HG03097 (cell line): Measurements from ENCODE around the gene DALRD3.
"Not testable (repeated sequence)": the region's sequence is repeated elsewhere in the genome, so short reads cannot be mapped to it uniquely, and the experiment has no call there.

Source experiments
- ATAC-seq: cut with Tn5 transposase; IDR thresholded peaks from one replicate; pipeline ENCODE4 v1.9.1; 2021; ENCODE audit not compliant: unreplicated experiment, low FRiP score

DALRD3 gene

DNA sequence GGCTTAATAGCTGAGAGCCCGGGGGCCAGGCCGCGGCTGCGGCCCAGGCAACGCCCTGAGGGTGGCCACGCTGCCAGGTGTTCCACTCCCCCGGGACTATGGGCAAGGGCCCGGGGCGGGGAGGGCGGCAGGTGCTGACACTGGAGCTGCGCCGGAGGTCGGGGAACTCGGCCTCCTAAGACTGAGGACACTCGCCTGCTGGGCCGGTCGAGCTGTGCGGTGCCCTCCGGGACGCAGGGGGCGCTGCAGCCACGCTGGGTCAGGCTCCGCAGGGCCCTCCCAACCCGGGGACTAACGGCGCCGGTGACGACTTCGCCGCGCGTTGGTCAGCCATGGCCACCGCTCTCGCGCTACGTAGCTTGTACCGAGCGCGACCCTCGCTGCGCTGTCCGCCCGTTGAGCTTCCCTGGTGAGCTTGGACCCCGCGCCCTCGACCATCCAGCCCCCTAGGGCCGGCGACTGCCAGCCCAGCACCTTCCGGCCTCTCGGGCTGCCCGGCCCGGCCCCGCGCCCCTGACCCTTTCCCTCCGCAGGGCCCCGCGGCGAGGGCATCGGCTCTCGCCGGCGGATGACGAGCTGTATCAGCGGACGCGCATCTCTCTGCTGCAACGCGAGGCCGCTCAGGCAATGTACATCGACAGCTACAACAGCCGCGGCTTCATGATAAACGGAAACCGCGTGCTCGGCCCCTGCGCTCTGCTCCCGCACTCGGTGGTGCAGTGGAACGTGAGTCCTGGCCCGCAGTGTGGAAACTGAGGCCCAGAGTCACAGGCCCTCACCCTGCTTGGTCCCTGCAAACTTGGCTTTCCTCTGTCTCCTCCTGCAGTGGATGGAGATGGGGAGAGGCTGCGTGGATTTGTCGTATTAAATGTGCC, 3.7 kb upstream of the DALRD3 start, which contains the start of gene NDUFAF3:
Gene NDUFAF3 (plus strand): TSS at position 309 of the 875 bp plus-strand sequence. CDS start 24 bp downstream, at position 333.
- peak; percentile 57 for ATAC-seq

DNA sequence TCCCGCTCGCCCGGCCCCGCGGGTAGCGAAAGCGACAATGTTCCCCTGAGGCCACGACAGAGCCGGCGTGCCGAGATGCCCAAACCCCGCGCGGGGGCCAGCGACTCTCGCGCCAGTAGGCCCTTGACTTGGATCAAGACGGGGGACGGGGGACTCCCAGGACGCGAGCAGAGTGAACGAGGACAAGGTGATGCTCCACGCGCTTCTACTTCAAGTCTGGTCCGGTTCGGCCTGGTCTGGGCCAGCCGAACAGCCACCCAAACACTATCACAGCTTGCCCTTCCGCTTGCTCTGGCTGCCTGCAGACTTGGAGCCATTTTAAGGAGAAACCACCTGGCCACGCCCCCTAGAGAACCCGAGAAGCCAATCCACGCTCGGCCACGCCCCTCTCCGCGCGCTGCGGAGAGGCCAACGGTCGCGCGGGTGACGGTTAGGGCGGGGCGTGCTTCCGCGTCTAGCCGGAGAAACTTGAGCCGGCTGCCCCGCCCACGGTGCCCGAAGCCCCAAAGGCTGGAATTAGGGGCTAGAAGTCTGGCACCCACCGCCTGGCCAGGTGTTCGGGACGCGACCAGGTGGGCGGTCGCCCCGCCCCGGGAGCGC, 2.9 kb upstream of the DALRD3 start:
- peak; percentile 50 for ATAC-seq

DNA sequence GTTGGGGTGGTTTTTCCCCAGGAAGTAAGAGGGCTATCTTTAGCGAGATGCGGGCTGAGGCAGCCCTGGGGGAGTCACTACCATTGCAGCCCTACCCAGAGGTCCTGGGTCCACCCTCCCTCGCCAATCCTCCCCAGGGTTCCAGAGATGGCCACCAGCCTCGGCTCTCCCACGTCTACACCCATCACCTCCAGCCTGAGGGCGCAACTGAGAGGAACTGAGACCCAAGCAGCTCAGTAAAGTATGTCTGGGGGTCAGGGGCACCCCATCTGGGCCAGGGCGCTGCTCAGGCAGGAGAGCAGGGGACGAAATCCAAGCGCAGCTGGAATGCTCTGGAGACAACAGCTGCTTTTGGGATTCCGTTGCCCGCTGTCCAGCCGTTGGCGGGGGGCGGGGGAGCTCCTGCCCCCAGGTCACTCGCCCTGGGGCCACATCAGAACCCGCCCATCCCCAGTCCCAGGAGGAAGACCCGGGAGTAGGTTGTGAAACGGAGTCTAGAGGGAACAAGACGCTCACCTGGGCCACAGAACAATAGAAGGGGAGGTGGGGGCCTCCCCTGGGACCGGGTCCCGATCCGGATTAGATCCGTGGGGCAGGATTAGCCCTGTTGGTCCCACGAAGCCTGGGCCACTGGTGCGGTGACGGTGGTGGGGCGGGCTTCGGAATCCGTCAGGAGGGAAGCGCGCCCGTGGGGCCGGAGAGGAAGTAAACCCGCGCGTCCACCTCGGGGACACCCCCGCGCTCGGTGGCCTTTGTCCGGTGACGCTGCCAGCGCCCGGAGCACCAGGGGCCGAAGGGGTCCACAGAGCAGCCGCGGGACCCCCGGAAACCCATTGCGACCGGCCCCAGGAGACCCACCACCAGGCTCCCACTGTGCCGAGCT, 2.2 kb upstream of the DALRD3 start:
- peak; percentile 1 for ATAC-seq

DNA sequence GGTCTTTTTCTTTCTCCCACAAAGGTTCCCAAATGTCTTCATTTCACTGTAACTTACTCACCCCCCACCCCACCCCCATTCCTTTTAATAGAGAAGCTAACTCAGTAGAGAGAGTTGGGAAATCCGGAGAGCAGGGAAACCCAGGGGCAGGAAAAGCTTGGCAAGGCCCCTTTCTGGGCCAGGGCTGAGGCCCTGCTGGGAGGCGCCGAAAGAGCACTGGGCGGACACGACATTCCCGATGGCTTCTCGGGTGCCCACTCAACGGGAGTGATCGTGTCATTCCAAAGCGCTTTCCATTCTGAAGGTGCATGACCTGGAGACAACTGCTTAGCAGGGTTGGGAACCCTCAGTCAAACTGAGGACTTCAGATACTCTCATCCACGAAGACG, 1.6 kb upstream of the DALRD3 start:
- ATAC-seq = no peak

DNA sequence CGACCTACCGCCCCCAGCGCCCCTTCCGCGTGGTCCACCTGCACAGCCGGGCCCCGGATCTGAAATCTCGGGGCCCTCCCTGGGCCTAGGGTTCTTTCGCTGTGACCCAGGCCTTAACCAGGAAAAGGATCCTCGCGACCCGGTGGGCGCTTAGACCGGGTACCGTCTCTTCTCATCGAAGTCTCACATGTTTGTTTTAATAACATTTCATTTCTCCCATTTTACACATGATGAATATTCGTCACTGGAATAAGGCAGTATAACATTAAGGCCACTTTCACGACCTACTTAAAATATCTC, 277 bp upstream of the DALRD3 start:
- ATAC-seq = no peak

DNA sequence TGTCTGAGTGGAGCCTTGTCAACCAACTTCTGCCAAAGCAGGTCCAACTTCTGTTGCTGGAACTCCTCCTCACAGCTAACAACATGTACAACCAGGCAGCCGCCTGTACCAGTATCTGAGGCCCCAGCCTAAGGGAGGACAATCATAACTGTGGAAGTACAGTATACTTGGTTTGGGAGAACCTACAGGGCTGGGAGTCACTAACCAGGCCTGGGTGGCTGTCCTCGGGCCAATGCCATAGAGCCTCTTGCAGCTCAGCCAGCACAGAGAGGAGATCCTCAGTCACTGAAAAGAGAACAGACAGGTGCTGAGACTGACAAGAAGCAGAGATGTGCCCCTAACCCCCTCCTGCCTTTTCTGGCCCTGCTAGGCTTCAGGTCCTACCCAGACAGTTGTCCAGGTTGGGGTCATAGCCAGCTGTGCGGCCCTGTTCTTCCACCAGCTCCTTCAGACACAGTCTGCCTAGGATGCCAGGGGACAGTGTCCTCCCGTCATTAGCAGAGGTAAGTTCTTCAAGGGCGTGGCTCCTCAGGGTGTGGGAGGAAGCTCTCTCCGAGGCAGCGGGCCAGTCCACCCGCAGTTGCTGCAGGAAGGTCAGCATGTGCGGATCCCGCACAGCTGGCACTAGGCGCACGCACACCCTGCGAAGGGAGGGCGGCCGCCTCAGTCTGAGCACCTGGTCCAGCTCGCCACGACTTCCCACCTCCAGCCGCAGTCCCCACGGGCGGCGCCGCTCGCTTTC, 980 bp downstream of the DALRD3 start:
- no peak for ATAC-seq

DNA sequence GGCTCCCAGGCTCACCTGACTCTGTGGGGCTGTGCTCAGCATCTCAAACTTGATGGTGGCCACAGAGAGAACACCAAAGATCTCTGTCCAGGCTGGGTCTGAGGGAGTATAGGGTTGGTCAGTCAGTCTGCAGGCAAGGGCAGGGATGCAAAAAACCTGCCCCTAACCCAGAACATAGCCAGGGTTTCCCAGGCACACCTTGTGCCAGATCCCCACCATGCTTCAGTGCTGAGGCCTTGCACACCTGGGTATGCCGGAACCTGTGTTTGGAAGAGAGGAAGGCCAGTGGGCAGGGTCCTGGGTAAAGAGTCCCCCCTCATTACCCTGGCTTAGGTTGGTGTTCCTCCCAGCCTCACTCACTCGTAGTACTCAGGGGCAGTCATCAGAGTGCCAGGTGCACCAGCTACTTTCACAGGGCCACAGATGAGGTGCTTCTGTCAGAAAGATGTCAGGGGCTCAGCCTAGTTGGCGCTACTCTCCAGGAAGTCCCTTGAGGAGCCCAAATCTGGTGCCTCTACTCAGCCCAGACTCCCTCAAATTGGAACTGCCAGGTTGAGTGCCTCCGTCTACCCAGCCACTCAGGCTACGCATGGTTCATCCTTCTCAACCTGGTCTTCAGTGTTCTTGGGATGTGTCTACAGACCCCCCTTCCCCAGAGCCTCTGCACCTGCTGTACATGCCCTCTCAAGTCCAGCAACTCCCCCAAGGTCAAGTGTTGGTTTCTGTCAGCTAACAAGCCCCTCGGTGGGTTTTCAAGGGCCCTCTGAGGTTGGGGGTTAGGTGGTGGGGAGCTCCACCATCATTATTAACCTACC, 1.8 kb downstream of the DALRD3 start:
- no peak for ATAC-seq

DNA sequence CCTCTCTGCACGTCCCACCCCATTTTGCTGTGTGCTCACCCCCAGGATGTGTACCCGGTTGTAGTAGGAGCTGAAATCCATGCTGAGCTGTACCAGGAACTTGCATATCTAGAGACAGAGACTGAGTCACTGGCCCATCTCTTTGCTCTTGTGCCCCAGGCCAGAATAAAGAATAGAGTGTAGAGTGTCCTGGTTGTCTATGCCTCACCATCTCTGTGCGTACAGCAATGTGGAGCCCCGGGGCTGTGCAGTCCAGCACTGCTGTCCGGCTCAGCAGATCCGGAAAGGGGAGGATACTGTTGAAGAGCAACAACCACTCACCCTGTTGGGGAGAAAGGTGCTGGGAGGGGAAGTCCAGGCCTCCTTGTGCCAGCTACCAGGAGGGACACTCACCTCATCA, 2.6 kb downstream of the DALRD3 start:
- ATAC-seq = no peak

DNA sequence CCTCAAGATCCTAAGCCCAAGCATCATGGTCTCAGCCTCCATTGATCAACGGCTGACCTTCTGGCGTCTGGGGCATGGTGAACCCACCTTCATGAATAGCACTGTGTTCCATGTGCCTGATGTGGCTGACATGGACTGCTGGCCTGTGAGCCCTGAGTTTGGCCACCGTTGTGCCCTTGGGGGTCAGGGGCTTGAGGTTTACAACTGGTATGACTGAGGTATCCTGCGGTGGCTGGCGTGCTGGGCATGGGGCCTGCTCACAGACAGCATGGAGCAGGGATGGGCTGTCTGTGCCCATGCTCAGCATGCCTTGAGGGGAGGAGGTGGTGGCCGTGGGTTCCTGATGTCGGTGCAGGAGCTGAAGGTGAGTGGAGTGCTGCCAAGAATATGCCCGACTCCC, 3.3 kb downstream of the DALRD3 start:
- ATAC-seq = no peak

DNA sequence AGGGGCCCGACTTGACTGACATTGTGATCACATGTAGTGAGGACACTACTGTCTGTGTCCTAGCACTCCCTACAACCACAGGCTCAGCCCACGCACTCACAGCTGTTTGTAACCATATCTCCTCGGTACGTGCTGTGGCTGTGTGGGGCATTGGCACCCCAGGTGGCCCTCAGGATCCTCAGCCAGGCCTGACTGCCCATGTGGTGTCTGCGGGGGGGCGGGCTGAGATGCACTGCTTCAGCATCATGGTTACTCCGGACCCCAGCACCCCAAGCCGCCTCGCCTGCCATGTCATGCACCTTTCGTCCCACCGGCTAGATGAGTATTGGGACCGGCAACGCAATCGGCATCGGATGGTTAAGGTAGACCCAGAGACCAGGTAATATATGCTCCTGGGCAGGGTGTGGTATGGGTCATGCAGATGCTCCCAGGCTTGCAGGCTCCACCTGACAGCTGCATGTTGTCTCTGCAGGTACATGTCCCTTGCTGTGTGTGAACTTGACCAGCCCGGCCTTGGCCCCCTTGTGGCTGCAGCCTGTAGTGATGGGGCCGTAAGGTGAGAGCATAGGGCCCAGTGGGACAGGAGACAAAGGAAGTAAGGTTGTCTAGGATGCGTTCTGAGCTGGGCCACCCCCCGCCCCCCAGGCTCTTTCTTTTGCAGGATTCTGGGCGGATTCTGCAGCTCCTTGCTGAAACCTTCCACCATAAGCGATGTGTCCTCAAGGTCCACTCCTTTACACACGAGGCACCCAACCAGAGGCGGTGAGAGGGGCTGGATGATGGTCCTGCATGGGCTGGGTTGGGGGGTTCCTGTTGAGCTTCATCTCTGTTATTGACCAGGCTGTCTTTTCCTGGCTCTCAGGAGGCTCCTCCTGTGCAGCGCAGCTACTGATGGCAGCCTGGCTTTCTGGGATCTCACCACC, 4.4 kb downstream of the DALRD3 start:
- no peak for ATAC-seq

DNA sequence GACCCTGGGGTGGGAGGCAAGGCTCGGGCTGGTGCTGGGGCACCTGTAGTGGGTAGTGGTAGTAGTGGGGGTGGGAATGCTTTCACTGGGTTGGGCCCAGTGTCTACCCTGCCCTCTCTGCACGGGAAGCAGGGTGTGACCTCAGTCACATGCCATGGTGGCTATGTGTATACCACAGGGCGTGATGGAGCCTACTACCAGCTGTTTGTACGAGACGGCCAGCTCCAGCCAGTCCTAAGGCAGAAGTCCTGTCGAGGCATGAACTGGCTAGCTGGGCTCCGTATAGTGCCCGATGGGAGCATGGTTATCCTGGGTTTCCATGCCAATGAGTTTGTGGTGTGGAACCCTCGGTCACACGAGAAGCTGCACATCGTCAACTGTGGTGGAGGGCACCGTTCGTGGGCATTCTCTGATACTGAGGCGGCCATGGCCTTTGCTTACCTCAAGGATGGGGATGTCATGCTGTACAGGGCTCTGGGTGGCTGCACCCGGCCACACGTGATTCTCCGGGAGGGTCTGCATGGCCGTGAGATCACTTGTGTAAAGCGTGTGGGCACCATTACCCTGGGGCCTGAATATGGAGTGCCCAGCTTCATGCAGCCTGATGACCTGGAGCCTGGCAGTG, 5.2 kb downstream of the DALRD3 start:
- ATAC-seq = no peak

DNA sequence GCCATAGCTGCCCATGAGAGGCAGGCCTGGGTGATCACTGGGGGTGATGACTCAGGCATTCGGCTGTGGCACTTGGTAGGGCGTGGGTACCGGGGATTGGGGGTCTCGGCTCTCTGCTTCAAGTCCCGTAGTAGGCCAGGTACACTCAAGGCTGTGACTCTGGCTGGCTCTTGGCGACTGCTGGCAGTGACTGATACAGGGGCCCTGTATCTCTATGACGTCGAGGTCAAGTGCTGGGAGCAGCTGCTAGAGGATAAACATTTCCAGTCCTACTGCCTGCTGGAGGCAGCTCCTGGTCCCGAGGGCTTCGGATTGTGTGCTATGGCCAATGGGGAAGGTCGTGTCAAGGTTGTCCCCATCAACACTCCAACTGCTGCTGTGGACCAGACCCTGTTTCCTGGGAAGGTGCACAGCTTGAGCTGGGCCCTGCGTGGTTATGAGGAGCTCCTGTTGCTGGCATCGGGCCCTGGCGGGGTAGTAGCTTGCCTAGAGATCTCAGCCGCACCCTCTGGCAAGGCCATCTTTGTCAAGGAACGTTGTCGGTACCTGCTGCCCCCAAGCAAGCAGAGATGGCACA, 5.9 kb downstream of the DALRD3 start:
- ATAC-seq = no peak

DNA sequence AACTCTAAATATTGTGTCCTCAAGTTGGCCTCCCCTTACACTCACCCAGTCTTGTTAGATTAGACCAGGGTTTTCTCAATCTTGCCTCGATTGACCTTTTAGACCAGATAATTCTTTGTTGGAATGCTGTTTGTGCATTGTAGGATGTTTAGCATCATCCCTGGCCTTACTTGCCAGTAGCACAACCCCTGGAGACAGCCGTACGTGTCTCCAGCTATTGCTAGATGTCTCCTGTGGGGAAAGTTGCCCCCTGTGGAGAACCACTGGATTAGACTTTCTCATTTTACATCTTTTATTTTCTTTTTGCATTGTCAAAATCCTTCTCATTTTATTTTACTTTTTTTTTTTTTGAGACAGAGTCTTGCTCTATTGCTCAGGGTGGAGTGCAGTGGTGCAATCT, 9.0 kb downstream of the DALRD3 start:
- ATAC-seq = no peak

DNA sequence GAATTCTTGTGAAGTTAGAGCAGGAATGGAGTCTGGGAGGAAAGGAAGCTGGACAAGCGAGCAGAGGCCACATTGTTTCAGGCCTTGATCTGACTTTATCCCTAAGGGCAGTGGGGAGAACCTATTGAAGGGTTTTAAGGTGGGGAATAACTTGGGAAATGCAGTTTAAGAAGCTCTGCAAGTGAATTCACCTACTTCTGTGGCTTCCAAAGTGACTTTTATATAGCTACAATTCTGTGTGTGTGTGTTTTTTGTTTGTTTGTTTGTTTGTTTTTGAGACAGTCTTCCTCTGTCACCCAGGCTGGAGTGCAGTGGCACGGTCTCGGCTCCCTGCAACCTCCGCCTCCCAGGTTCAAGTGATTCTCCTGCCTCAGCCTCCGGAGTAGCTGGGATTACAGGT, 9.8 kb downstream of the DALRD3 start:
- not testable (repeated sequence) for ATAC-seq

DNA sequence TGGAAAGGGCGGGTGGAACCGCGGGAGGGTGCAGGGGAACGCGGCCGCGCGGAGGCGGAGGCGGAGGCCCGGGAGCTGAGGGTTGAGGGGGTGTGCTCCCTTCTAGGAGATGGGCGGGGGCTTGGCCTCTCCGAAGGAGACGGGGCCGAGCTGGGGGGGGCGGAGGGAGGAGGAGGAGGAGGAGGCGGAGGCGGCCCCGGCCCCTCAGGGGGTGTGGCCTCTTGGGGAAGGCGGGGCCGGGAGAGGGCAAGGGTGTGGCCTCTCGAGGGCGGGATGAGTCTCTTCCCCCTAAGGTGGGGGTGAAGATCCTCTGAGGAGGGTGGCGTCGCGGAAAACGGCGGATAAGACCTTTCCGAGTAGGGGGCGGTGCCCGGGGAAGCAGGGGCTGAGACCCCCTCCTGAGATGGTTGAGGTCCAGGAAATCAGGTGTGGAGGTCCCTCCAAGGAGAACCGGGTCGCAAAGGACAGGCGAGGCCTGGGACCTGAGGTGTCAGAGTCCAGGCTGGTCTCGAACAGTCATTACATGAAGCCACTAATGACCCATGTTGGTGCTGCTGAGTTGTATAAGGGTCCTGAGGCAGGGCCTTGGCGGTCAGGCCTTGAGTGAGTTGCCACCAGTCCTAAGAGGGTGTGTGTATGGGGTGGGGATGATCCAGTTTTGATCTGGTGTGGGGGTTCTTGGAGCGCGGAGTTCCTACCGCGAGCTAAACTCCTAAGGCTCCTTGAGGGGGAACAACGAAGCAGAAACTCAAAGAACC, 10.4 kb downstream of the DALRD3 start:
- ATAC-seq = peak; percentile 29

DNA sequence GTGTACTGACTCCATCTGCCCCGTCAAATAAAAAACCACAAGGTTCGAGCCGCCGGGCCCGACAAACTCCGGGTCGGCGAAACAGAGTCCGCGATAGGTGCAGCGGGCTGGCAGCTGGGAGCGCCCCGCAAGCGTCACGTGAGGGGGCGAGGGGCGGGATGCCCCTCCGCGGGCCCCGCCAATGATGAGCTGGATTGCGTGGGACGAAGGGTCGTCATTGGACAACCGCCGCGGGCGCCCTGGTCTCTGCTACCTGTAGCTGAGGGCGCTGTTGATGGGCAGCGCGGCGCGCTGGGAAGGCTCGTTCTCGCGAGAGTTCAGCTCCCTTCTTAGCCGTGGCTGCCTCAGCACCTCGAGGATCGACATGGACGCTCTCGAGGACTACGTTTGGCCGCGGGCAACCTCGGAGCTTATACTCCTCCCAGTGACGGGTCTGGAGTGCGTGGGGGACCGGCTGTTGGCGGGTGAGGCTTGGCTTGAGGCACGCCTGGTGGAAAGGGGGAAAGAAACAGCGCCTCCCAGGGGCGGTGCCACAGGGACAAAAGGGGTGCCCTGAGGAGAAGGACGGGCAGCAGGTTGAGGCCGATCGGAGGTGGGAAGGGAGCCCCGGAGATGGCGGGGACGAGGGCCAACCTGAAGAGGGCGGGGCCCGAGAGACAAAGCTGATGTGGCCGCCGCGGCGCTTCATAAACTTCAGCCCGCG, 11.2 kb downstream of the DALRD3 start, which contains the start of gene WDR6:
Gene WDR6 (plus strand): TSS at position 324 of the 703 bp plus-strand sequence. CDS start 41 bp downstream, at position 365.
- ATAC-seq = peak; percentile 81
